Measurements from ENCODE around the gene COQ10B. TPM values are rescaled to one million over a fixed set of nuclear protein-coding genes. Genes with fewer than 3 reads are reported as not detected.

Gene COQ10B
- total RNA-seq, 1 experiment from 2014 or later: 21.7 TPM

DNA sequence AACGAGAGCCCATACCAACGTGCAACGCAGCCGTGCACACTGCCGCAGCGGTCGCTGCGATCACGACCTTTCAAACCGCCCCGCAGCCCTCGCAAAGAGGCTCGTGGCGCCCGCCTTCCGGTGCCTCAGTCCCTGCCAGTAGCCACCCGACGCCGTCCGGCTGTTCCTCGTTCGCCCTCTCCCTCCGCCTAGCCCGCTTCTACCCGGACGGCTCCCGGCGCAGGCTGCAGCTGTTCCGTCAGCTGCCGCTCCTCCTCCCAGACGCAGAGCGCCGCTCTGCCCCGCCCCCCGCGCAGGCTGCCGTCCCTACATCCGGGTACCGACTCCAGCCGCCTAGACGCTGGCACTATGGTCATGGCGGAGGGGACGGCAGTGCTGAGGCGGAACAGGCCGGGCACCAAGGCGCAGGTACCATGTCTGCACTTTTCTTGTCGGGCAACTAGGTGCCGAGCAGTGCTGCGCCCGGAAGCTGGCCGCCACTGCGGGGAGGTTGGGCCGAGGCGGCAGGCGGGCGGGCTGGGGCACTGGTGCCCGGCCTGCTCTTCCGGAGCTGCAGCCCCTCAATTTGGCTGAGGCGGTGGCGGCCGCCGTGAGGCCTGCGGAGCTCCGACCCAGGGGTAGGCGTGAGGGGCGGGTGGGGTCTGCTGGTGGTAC lies 62.5 kb downstream of the COQ10B start, which contains the start of gene MOB4 (continued):
- TF ChIP-seq ZNF416 (CRISPR knock-in tag; IDR thresholded peaks at IDR 0.05) (peak; percentile 56; the same call in 1 of the 2 replicates), ETV6 (CRISPR knock-in tag; IDR thresholded peaks at IDR 0.05) (peak; percentile 97), ZNF671 (CRISPR knock-in tag; IDR thresholded peaks at IDR 0.05) (no peak; the same call in 1 of the 2 replicates), SMAD3 (CRISPR knock-in tag; IDR thresholded peaks at IDR 0.05; ENCODE audit: borderline replicate concordance) (peak; percentile 92), ZNF138 (CRISPR knock-in tag; conservative IDR thresholded peaks at IDR 0.05) (0 out of 2 replicates have a peak, but pooled peaks have one; percentile 85), TEAD1 (CRISPR knock-in tag; IDR thresholded peaks at IDR 0.05) (peak; percentile 78; the same call in 1 of the 2 replicates), FOXK1 (CRISPR knock-in tag; IDR thresholded peaks at IDR 0.05) (peak; percentile 96), EMX1 (CRISPR knock-in tag; IDR thresholded peaks at IDR 0.05) (no peak), E2F4 (CRISPR knock-in tag; IDR thresholded peaks at IDR 0.05; ENCODE audit: borderline replicate concordance, low read depth) (peak; percentile 16; the same call in 1 of the 2 replicates), ESRRA (CRISPR knock-in tag; IDR thresholded peaks at IDR 0.05; ENCODE audit: borderline replicate concordance) (peak; percentile 80), ATF2 (CRISPR knock-in tag; IDR thresholded peaks at IDR 0.05; ENCODE audit: borderline replicate concordance, low read depth) (peak; percentile 34; the same call in 1 of the 2 replicates), CREM (CRISPR knock-in tag; IDR thresholded peaks at IDR 0.05) (peak; percentile 86), SP1 (CRISPR knock-in tag; conservative IDR thresholded peaks at IDR 0.05) (peak; percentile 99), ZNF317 (CRISPR knock-in tag; IDR thresholded peaks at IDR 0.05; ENCODE audit: borderline replicate concordance, low read depth) (0 out of 2 replicates have a peak, but pooled peaks have one; percentile 54), ATF1 (CRISPR knock-in tag; IDR thresholded peaks at IDR 0.05) (no peak; the same call in 1 of the 2 replicates), JAZF1 (CRISPR knock-in tag; IDR thresholded peaks at IDR 0.05) (no peak), ZNF263 (CRISPR knock-in tag; IDR thresholded peaks at IDR 0.05; ENCODE audit: low read depth) (peak; percentile 59; the same call in 1 of the 2 replicates), RELA (CRISPR knock-in tag; IDR thresholded peaks at IDR 0.05; ENCODE audit: borderline replicate concordance) (peak; percentile 92), USF2 (CRISPR knock-in tag; IDR thresholded peaks at IDR 0.05) (peak; percentile 69), TP53 (CRISPR knock-in tag; IDR thresholded peaks at IDR 0.05) (peak; percentile 90), SOX15 (CRISPR knock-in tag; IDR thresholded peaks at IDR 0.05) (no peak), CBFB (CRISPR knock-in tag; IDR thresholded peaks at IDR 0.05; ENCODE audit: low read depth) (peak; percentile 95; the same call in 1 of the 2 replicates), ZBTB43 (CRISPR knock-in tag; IDR thresholded peaks at IDR 0.05) (peak; percentile 98), TCF7 (CRISPR knock-in tag; IDR thresholded peaks at IDR 0.05; ENCODE audit: low read depth) (0 out of 2 replicates have a peak, but pooled peaks have one; percentile 68), OVOL2 (CRISPR knock-in tag; IDR thresholded peaks at IDR 0.05; ENCODE audit: borderline replicate concordance) (no peak), PREB (CRISPR knock-in tag; IDR thresholded peaks at IDR 0.05; ENCODE audit: borderline replicate concordance) (peak; percentile 93), NFE2L1 (CRISPR knock-in tag; IDR thresholded peaks at IDR 0.05) (peak; percentile 76), MLX (CRISPR knock-in tag; IDR thresholded peaks at IDR 0.05) (peak; percentile 94)
- TF ChIP-seq, protein P1, sequence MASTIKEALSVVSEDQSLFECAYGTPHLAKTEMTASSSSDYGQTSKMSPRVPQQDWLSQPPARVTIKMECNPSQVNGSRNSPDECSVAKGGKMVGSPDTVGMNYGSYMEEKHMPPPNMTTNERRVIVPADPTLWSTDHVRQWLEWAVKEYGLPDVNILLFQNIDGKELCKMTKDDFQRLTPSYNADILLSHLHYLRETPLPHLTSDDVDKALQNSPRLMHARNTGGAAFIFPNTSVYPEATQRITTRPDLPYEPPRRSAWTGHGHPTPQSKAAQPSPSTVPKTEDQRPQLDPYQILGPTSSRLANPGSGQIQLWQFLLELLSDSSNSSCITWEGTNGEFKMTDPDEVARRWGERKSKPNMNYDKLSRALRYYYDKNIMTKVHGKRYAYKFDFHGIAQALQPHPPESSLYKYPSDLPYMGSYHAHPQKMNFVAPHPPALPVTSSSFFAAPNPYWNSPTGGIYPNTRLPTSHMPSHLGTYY (CRISPR knock-in tag; IDR thresholded peaks at IDR 0.05): no peak
- TF ChIP-seq, protein P2, sequence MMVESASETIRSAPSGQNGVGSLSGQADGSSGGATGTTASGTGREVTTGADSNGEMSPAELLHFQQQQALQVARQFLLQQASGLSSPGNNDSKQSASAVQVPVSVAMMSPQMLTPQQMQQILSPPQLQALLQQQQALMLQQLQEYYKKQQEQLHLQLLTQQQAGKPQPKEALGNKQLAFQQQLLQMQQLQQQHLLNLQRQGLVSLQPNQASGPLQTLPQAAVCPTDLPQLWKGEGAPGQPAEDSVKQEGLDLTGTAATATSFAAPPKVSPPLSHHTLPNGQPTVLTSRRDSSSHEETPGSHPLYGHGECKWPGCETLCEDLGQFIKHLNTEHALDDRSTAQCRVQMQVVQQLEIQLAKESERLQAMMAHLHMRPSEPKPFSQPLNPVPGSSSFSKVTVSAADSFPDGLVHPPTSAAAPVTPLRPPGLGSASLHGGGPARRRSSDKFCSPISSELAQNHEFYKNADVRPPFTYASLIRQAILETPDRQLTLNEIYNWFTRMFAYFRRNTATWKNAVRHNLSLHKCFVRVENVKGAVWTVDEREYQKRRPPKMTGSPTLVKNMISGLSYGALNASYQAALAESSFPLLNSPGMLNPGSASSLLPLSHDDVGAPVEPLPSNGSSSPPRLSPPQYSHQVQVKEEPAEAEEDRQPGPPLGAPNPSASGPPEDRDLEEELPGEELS (CRISPR knock-in tag; IDR thresholded peaks at IDR 0.05): peak; percentile 93

Data from WTC11 (cell line).